ENCODE results near the gene ARID1B. TPM values are rescaled to one million over a fixed set of nuclear protein-coding genes. Genes with fewer than 3 reads are reported as not detected.

ARID1B gene
- total RNA-seq, 1 experiment from 2014 or later = 35.6 TPM

DNA sequence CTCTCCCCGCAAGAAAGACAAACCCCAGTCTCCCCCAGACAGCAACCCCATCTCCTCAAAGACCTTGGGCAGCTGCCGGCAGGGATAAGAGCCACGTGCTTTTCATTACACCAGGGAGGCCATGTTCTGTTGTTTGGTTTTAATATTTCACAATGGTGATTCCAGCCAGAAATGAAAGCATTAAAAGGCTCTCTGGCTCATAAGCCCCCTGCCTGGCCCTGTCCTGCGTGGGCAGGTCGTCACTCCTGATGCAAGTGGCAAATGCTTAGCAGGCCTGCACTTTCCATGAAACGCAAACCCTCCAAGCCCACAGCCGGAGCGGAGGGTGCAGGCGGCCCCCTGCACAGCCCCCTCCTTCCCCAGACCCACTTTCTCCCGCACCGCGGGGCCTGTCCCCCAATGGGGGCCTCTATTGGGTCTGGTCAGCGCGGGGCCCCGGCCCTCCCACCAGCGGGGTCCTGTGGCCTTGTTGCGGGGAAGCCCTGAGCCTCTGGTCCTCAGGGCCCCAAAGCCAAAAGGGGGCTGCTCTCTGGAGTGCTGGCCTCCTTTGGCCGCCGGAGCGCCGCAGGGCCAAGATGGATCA, 469.0 kb downstream of the ARID1B start:
- H3K27ac ChIP-seq (ENCODE audit: low read depth, low read length) = no peak overlapping the region
- intact Hi-C loops (cut with micrococcal nuclease) = no loop called here
- no peak for DNase-seq (ENCODE audit: low read depth, low spot score)
- no TSS peak for BruUV-seq (replicated peaks)
- H3K4me1 ChIP-seq (ENCODE audit: control insufficient read depth in 1 of 2, insufficient read depth in 2 of 2, low read length in 2 of 2) = no peaks in the 10 kb centered on the region
- ChIA-PET POLR2A (no interaction called here), RAD21 (ENCODE audit: low non-redundant PET in 1 of 2, low total read pairs in 2 of 2, uncharacterized antibody in 2 of 2, unreplicated experiment in 2 of 2) (no interaction called here), CTCF (no interaction called here)
- H2AFZ ChIP-seq (ENCODE audit: low read depth, low read length, poor library complexity, severe bottlenecking) = no peak overlapping the region
- H3K27me3 ChIP-seq (ENCODE audit: insufficient read depth, low read length) = no peaks in the 10 kb centered on the region
- H3K79me2 ChIP-seq (ENCODE audit: insufficient read depth, low read length) = no peaks in the 10 kb centered on the region
- no peak overlapping the region for H3K9ac ChIP-seq (ENCODE audit: low read length)
- H4K20me1 ChIP-seq (ENCODE audit: insufficient read depth) = no peaks in the 10 kb centered on the region
- no peak for TF ChIP-seq EZH2phosphoT487 (IDR thresholded peaks at IDR 0.05; ENCODE audit: borderline replicate concordance)
- TF ChIP-seq SIN3A (IDR thresholded peaks at IDR 0.05; ENCODE audit: low read depth) = no peak
- TF ChIP-seq EGR1 (IDR thresholded peaks at IDR 0.05; ENCODE audit: low read depth) = no peak
- no peak for TF ChIP-seq FOSL1 (IDR thresholded peaks at IDR 0.05; ENCODE audit: low read depth)
- TF ChIP-seq CBX3 (IDR thresholded peaks at IDR 0.05; ENCODE audit: low read depth) = no peak
- no peak for TF ChIP-seq EZH2 (IDR thresholded peaks at IDR 0.05)
- TF ChIP-seq, protein P1, sequence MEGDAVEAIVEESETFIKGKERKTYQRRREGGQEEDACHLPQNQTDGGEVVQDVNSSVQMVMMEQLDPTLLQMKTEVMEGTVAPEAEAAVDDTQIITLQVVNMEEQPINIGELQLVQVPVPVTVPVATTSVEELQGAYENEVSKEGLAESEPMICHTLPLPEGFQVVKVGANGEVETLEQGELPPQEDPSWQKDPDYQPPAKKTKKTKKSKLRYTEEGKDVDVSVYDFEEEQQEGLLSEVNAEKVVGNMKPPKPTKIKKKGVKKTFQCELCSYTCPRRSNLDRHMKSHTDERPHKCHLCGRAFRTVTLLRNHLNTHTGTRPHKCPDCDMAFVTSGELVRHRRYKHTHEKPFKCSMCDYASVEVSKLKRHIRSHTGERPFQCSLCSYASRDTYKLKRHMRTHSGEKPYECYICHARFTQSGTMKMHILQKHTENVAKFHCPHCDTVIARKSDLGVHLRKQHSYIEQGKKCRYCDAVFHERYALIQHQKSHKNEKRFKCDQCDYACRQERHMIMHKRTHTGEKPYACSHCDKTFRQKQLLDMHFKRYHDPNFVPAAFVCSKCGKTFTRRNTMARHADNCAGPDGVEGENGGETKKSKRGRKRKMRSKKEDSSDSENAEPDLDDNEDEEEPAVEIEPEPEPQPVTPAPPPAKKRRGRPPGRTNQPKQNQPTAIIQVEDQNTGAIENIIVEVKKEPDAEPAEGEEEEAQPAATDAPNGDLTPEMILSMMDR (IDR thresholded peaks at IDR 0.05 in 2 of 3, conservative IDR thresholded peaks at IDR 0.05 in 1 of 3; ENCODE audit: borderline replicate concordance in 1 of 3, insufficient read depth in 1 of 3, low read depth in 2 of 3, low read length in 2 of 3) = no peak
- TF ChIP-seq, protein P2, sequence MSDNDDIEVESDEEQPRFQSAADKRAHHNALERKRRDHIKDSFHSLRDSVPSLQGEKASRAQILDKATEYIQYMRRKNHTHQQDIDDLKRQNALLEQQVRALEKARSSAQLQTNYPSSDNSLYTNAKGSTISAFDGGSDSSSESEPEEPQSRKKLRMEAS (IDR thresholded peaks at IDR 0.05) = no peak
- TF ChIP-seq, protein P3, sequence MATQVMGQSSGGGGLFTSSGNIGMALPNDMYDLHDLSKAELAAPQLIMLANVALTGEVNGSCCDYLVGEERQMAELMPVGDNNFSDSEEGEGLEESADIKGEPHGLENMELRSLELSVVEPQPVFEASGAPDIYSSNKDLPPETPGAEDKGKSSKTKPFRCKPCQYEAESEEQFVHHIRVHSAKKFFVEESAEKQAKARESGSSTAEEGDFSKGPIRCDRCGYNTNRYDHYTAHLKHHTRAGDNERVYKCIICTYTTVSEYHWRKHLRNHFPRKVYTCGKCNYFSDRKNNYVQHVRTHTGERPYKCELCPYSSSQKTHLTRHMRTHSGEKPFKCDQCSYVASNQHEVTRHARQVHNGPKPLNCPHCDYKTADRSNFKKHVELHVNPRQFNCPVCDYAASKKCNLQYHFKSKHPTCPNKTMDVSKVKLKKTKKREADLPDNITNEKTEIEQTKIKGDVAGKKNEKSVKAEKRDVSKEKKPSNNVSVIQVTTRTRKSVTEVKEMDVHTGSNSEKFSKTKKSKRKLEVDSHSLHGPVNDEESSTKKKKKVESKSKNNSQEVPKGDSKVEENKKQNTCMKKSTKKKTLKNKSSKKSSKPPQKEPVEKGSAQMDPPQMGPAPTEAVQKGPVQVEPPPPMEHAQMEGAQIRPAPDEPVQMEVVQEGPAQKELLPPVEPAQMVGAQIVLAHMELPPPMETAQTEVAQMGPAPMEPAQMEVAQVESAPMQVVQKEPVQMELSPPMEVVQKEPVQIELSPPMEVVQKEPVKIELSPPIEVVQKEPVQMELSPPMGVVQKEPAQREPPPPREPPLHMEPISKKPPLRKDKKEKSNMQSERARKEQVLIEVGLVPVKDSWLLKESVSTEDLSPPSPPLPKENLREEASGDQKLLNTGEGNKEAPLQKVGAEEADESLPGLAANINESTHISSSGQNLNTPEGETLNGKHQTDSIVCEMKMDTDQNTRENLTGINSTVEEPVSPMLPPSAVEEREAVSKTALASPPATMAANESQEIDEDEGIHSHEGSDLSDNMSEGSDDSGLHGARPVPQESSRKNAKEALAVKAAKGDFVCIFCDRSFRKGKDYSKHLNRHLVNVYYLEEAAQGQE (IDR thresholded peaks at IDR 0.05; ENCODE audit: low read depth) = no peak
- TF ChIP-seq, protein P4, sequence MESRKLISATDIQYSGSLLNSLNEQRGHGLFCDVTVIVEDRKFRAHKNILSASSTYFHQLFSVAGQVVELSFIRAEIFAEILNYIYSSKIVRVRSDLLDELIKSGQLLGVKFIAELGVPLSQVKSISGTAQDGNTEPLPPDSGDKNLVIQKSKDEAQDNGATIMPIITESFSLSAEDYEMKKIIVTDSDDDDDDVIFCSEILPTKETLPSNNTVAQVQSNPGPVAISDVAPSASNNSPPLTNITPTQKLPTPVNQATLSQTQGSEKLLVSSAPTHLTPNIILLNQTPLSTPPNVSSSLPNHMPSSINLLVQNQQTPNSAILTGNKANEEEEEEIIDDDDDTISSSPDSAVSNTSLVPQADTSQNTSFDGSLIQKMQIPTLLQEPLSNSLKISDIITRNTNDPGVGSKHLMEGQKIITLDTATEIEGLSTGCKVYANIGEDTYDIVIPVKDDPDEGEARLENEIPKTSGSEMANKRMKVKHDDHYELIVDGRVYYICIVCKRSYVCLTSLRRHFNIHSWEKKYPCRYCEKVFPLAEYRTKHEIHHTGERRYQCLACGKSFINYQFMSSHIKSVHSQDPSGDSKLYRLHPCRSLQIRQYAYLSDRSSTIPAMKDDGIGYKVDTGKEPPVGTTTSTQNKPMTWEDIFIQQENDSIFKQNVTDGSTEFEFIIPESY (IDR thresholded peaks at IDR 0.05; ENCODE audit: extremely low read depth, insufficient replicate concordance, low read length) = no peak
- no peak for TF ChIP-seq YY1 (IDR thresholded peaks at IDR 0.05; ENCODE audit: extremely low read depth, insufficient replicate concordance, low read depth, low read length)
- no peak for TF ChIP-seq SP1 (IDR thresholded peaks at IDR 0.05; ENCODE audit: low read depth)
- no peak for TF ChIP-seq RAD21 (IDR thresholded peaks at IDR 0.05; ENCODE audit: low read depth)
- TF ChIP-seq CEBPB (IDR thresholded peaks at IDR 0.05; ENCODE audit: low read depth) = no peak
- TF ChIP-seq POLR2AphosphoS5 (IDR thresholded peaks at IDR 0.05; ENCODE audit: low read depth, low read length) = no peak
- TF ChIP-seq ZFX (IDR thresholded peaks at IDR 0.05) = no peak
- no peak for TF ChIP-seq TCF7L2 (IDR thresholded peaks at IDR 0.05; ENCODE audit: borderline replicate concordance, extremely low read depth, insufficient read depth, insufficient read length)
- no peak for TF ChIP-seq ZNF274 (IDR thresholded peaks at IDR 0.05; ENCODE audit: low read depth, low read length)
- no peaks in the 10 kb centered on the region for H3K9me2 ChIP-seq (ENCODE audit: insufficient read depth)
- no peak overlapping the region for H3K4me2 ChIP-seq (ENCODE audit: low read length)
- H3K36me3 ChIP-seq (ENCODE audit: control insufficient read depth in 1 of 2, insufficient read depth in 2 of 2, low read length in 2 of 2) = no peaks in the 10 kb centered on the region
- ATAC-seq = no peak
- H3K9me3 ChIP-seq (ENCODE audit: control insufficient read depth in 1 of 2, insufficient read depth in 1 of 2, low read depth in 1 of 2, low read length in 2 of 2) = no peaks in the 10 kb centered on the region
- no peak overlapping the region for H3K4me3 ChIP-seq (replicated peaks in 1 of 2; ENCODE audit: low read depth in 1 of 2, low read length in 2 of 2)
